HCT116 (cell line): ENCODE measurements around the gene ZNF213. TPM values are rescaled to one million over a fixed set of nuclear protein-coding genes. Genes with fewer than 3 reads are reported as not detected.

Source experiments
- ATAC-seq: fragments of 200-7000 bp; cut with Tn5 transposase; 2 replicates; pipeline ENCODE4 v1.9.1; 2020; ENCODE audit warnings: mild to moderate bottlenecking, moderate library complexity
- BruUV-seq: library from RNA; stranded (reverse); fragments of 400-500 nt; replicated peaks from 2 replicates; lab custom pipeline; 2021; lab: Mats Ljungman, UMichigan
- CTCF ChIA-PET: fragments of 300-600 bp; sonication (Branson Sonifier 250); formaldehyde crosslinking; loops from one replicate; lab custom pipeline; 2021; ENCODE audit warnings: antibody characterized with exemption; lab: Charles Lee
- POLR2A ChIA-PET: fragments of 300-600, 350-600 bp; sonication (Branson Sonifier 250); formaldehyde crosslinking; loops from one replicate; lab custom pipeline; 2021; ENCODE audit warnings: antibody characterized with exemption; lab: Charles Lee
- RAD21 ChIA-PET, 2 experiments: fragments of 300-600 bp; sonication (Branson Sonifier 250); formaldehyde crosslinking; loops; one replicate each; lab custom pipeline; 2023; ENCODE audit warnings: low total read pairs in 2 of 2; ENCODE audit not compliant: uncharacterized antibody in 2 of 2, unreplicated experiment in 2 of 2, low non-redundant PET in 1 of 2; lab: Charles Lee
- DNase-seq: peaks from one replicate; pipeline ENCODE4 v3.0.0-alpha.2; 2010; ENCODE audit warnings: low read depth, low spot score
- H2AFZ ChIP-seq: fragments of 200-600 bp; shearing (Covaris generic), sonication (generic); 2 replicates; pipeline ENCODE4 v1.6.1; 2017; ENCODE audit warnings: low read depth, mixed run types, mixed read lengths, antibody characterized with exemption, low read length; ENCODE audit not compliant: poor library complexity, severe bottlenecking
- H3K27ac ChIP-seq: 2 replicates; pipeline ENCODE4 v1.5.1; 2012; ENCODE audit warnings: low read depth, low read length
- H3K27me3 ChIP-seq: fragments of 200-600 bp; sonication (generic); 2 replicates; pipeline ENCODE4 v1.6.1; 2016; ENCODE audit warnings: mixed run types, low read length, mixed read lengths; ENCODE audit not compliant: insufficient read depth
- H3K36me3 ChIP-seq, 2 experiments: fragments of 200-500 bp in 1 of 2; fragments of 200-600 bp in 1 of 2; sonication (Bioruptor generic) in 1 of 2; sonication (generic) in 1 of 2; 2 replicates each; pipeline versions ENCODE4 v1.5.1 to v1.6.1; 2014 to 2016; ENCODE audit warnings: low read length in 2 of 2, inconsistent platforms in 1 of 2, mixed read lengths in 1 of 2, mixed run types in 1 of 2; ENCODE audit not compliant: insufficient read depth in 2 of 2, control insufficient read depth in 1 of 2
- H3K4me1 ChIP-seq, 2 experiments: fragments of 200-600 bp in 1 of 2; sonication (generic) in 1 of 2; 2 replicates each; pipeline versions ENCODE4 v1.5.1 to v1.6.1; 2012 to 2017; ENCODE audit warnings: low read length in 2 of 2, inconsistent platforms in 1 of 2, mild to moderate bottlenecking in 1 of 2, mixed read lengths in 1 of 2, mixed run types in 1 of 2, moderate library complexity in 1 of 2; ENCODE audit not compliant: insufficient read depth in 2 of 2, control insufficient read depth in 1 of 2
- H3K4me2 ChIP-seq: fragments of 200-600 bp; sonication (generic); 2 replicates; pipeline ENCODE4 v1.6.1; 2017; ENCODE audit warnings: mixed run types, low read length, mixed read lengths
- H3K4me3 ChIP-seq, 2 experiments: fragments of 200-600 bp in 1 of 2; sonication (generic) in 1 of 2; replicated peaks in 1 of 2; 2 replicates each; pipeline ENCODE4 v1.5.1; 2011 to 2016; ENCODE audit warnings: low read length in 2 of 2, control low read depth in 1 of 2, low read depth in 1 of 2, mild to moderate bottlenecking in 1 of 2, mixed read lengths in 1 of 2, mixed run types in 1 of 2
- H3K79me2 ChIP-seq: fragments of 200-600 bp; sonication (generic); 2 replicates; pipeline ENCODE4 v1.6.1; 2017; ENCODE audit warnings: mild to moderate bottlenecking, mixed run types, low read length, moderate library complexity, mixed read lengths; ENCODE audit not compliant: insufficient read depth
- H3K9ac ChIP-seq: fragments of 200-600 bp; sonication (generic); 2 replicates; pipeline ENCODE4 v1.6.1; 2016; ENCODE audit warnings: low read length, mixed read lengths
- H3K9me2 ChIP-seq: fragments of 200-600 bp; sonication (generic), shearing (Covaris generic); 2 replicates; pipeline ENCODE4 v1.6.1; 2017; ENCODE audit warnings: mixed run types, mild to moderate bottlenecking, moderate library complexity; ENCODE audit not compliant: insufficient read depth
- H3K9me3 ChIP-seq, 2 experiments: fragments of 200-500 bp in 1 of 2; fragments of 200-600 bp in 1 of 2; sonication (Bioruptor generic) in 1 of 2; sonication (generic) in 1 of 2; 2 replicates each; pipeline ENCODE4 v1.6.1; 2014 to 2017; ENCODE audit warnings: low read length in 2 of 2, mixed read lengths in 2 of 2, inconsistent platforms in 1 of 2, low read depth in 1 of 2, mild to moderate bottlenecking in 1 of 2, mixed run types in 1 of 2, moderate library complexity in 1 of 2; ENCODE audit not compliant: control insufficient read depth in 1 of 2, insufficient read depth in 1 of 2
- H4K20me1 ChIP-seq: fragments of 200-600 bp; sonication (generic), shearing (Covaris generic); 2 replicates; pipeline ENCODE4 v1.6.1; 2017; ENCODE audit warnings: mixed run types, mild to moderate bottlenecking, moderate library complexity; ENCODE audit not compliant: insufficient read depth
- ATF3 ChIP-seq: IDR thresholded peaks from 2 replicates; pipeline ENCODE4 v1.6.1; 2012
- CBX3 ChIP-seq: IDR thresholded peaks from 2 replicates; pipeline ENCODE4 v1.6.1; 2012; ENCODE audit warnings: low read depth
- CTCF ChIP-seq, 3 experiments: fragments of 200-600 bp in 1 of 3; sonication (generic) in 1 of 3; IDR thresholded peaks in 2 of 3; conservative IDR thresholded peaks in 1 of 3; 2 replicates each; pipeline ENCODE4 v1.5.1; 2012 to 2017; ENCODE audit warnings: low read depth in 2 of 3, low read length in 2 of 3, antibody characterized with exemption in 1 of 3, borderline replicate concordance in 1 of 3, control low read depth in 1 of 3, mild to moderate bottlenecking in 1 of 3, mixed read lengths in 1 of 3, mixed run types in 1 of 3, moderate library complexity in 1 of 3; ENCODE audit not compliant: insufficient read depth in 1 of 3
- EGR1 ChIP-seq: IDR thresholded peaks from 2 replicates; pipeline ENCODE4 v1.6.1; 2012; ENCODE audit warnings: low read depth
- EZH2phosphoT487 ChIP-seq: fragments of 200-600 bp; IDR thresholded peaks from 2 replicates; pipeline ENCODE4 v1.6.1; 2018; ENCODE audit warnings: antibody characterized with exemption, borderline replicate concordance
- FOSL1 ChIP-seq: IDR thresholded peaks from 2 replicates; pipeline ENCODE4 v1.6.1; 2012; ENCODE audit warnings: low read depth
- JUND ChIP-seq: IDR thresholded peaks from 2 replicates; pipeline ENCODE4 v1.6.1; 2012
- MAX ChIP-seq: IDR thresholded peaks from 2 replicates; pipeline ENCODE4 v1.6.1; 2012
- POLR2A ChIP-seq: IDR thresholded peaks from 2 replicates; pipeline ENCODE4 v1.7.0; 2011; ENCODE audit warnings: borderline replicate concordance; ENCODE audit not compliant: insufficient read depth, insufficient read length; ENCODE audit errors: extremely low read depth
- RAD21 ChIP-seq: IDR thresholded peaks from 2 replicates; pipeline ENCODE4 v1.6.1; 2012; ENCODE audit warnings: low read depth, mild to moderate bottlenecking
- REST ChIP-seq: IDR thresholded peaks from 2 replicates; pipeline ENCODE4 v1.6.1; 2012; ENCODE audit warnings: low read depth
- SIN3A ChIP-seq: IDR thresholded peaks from 2 replicates; pipeline ENCODE4 v1.6.1; 2012; ENCODE audit warnings: low read depth
- SRF ChIP-seq: IDR thresholded peaks from 2 replicates; pipeline ENCODE4 v1.6.1; 2012; ENCODE audit warnings: low read depth
- TCF7L2 ChIP-seq: IDR thresholded peaks from 2 replicates; pipeline ENCODE4 v1.7.0; 2011; ENCODE audit warnings: borderline replicate concordance, inconsistent platforms; ENCODE audit not compliant: insufficient read depth, insufficient read length; ENCODE audit errors: extremely low read depth
- intact Hi-C: fragments of 100-400 bp; cut with micrococcal nuclease; formaldehyde crosslinking; loops from 2 replicates; pipeline ENCODE4 v1.10.0; 2022
- total RNA-seq: library from RNA; stranded (reverse); gene quantifications from one replicate; pipeline ENCODE4 v1.2.1, GENCODE V29; 2021; ENCODE audit not compliant: unreplicated experiment

Gene ZNF213
- total RNA-seq, 1 experiment from 2014 or later, result 11.0 TPM

GRCh38 chr16:3186946-3187690, 52.3 kb downstream of the ZNF213 start:
- ChIA-PET POLR2A (interaction anchor here (1.0 to 1.6 kb wide), 4 partner anchors 15 to 37 kb away, joined by 3 to 8 read pairs (median 4); no protein-coding TSS in a partner anchor), CTCF (interaction anchor here (1.1 to 2.0 kb wide), 4 partner anchors 15 to 58 kb away, joined by 3 to 8 read pairs (median 6); no protein-coding TSS in a partner anchor), RAD21 (interaction anchor here in 1 of 2 experiments (1.0 kb wide), 1 partner anchor 15 kb away, joined by 3 read pairs; no protein-coding TSS in a partner anchor)
- Histone ChIP-seq H3K79me2 (no peaks in the 10 kb centered on the region), H3K4me3 (no peak overlapping the region), H3K4me2 (peak overlapping the region; percentile 41), H3K9me2 (no peaks in the 10 kb centered on the region), H3K9me3 (no peaks in the 10 kb centered on the region), H3K36me3 (no peaks in the 10 kb centered on the region), H3K27ac (peak overlapping the region; percentile 4; the same call in 1 of the 2 replicates), H3K27me3 (no peaks in the 10 kb centered on the region), H4K20me1 (no peaks in the 10 kb centered on the region), H3K4me1 (peaks cover 11 to 43% of the 10 kb centered on the region in 2 experiments; a peak in 3 of 4 replicates), H3K9ac (no peak overlapping the region), H2AFZ (no peak overlapping the region)
- DNase-seq (no peak), ATAC-seq (no peak)
- no TSS peak for BruUV-seq
- TF ChIP-seq CBX3 (no peak), ATF3 (no peak), SIN3A (no peak; the same call in 1 of the 2 replicates), MAX (no peak), TCF7L2 (no peak), RAD21 (no peak), FOSL1 (no peak), POLR2A (no peak), EZH2phosphoT487 (no peak), SRF (no peak), EGR1 (no peak), CTCF (IDR thresholded peaks at IDR 0.05 in 2 of 3, conservative IDR thresholded peaks at IDR 0.05 in 1 of 3; ENCODE audit: borderline replicate concordance in 1 of 3, insufficient read depth in 1 of 3, low read depth in 2 of 3, low read length in 2 of 3) (no peak), JUND (no peak), REST (no peak)
- intact Hi-C loops, result loop anchor here (5.0 kb wide), 2 partner anchors 35 to 270 kb away; no protein-coding TSS in a partner anchor
